Kidney (tissue), 14 donors: Measurements from ENCODE around the gene CTIF. TPM values are rescaled to one million over a fixed set of nuclear protein-coding genes. Genes with fewer than 3 reads are reported as not detected.

Source experiments
- DNase-seq, 5 donors: peaks; one replicate each; pipeline ENCODE4 v3.0.0-alpha.2; 2013 to 2020
- FAIRE-seq: peaks from 2 replicates; lab custom pipeline; 2012; peaks lifted over from hg19 to GRCh38; lab: Jason Lieb, UNC
- H3K27ac ChIP-seq, 2 donors: one replicate each; pipeline ENCODE4 v1.7.0; 2013; ENCODE audit warnings: low read depth in 2 of 2, low read length in 2 of 2, inconsistent platforms in 1 of 2
- H3K27me3 ChIP-seq: one replicate; pipeline ENCODE4 v1.7.1; 2013; ENCODE audit warnings: low read length, inconsistent platforms; ENCODE audit not compliant: control insufficient read depth, insufficient read depth
- H3K36me3 ChIP-seq, 3 donors: one replicate each; pipeline versions ENCODE4 v1.7.0 to v1.7.1; 2013; ENCODE audit warnings: low read length in 3 of 3, control low read depth in 1 of 3, inconsistent platforms in 1 of 3; ENCODE audit not compliant: insufficient read depth in 3 of 3, control insufficient read depth in 2 of 3
- H3K4me1 ChIP-seq, 3 donors: one replicate each; pipeline versions ENCODE4 v1.7.0 to v1.7.1; 2013; ENCODE audit warnings: low read length in 3 of 3, inconsistent platforms in 1 of 3, low read depth in 1 of 3; ENCODE audit not compliant: control insufficient read depth in 2 of 3, insufficient read depth in 2 of 3
- H3K4me3 ChIP-seq, 3 donors: one replicate each; pipeline versions ENCODE4 v1.7.0 to v1.8.1; 2013; ENCODE audit warnings: low read length in 3 of 3, control low read depth in 1 of 3, inconsistent platforms in 1 of 3
- H3K9ac ChIP-seq, 3 donors: one replicate each; pipeline versions ENCODE4 v1.7.0 to v1.7.1; 2013; ENCODE audit warnings: low read length in 3 of 3, control low read depth in 1 of 3, inconsistent platforms in 1 of 3
- H3K9me3 ChIP-seq, 3 donors: one replicate each; pipeline versions ENCODE4 v1.7.0 to v1.7.1; 2013; ENCODE audit warnings: low read length in 3 of 3, control low read depth in 1 of 3, inconsistent platforms in 1 of 3; ENCODE audit not compliant: control insufficient read depth in 2 of 3, insufficient read depth in 1 of 3
- intact Hi-C: fragments of 100-400 bp; cut with DNase I; formaldehyde crosslinking; loops from one replicate; pipeline ENCODE4 v1.11.1; 2022
- polyA plus RNA-seq: library from polyadenylated mRNA; stranded (reverse); fragments of 350-450 nt; fragmentation: Illumina TruSeq; extraction: RNeasy Lipid Tissue Mini Kit (QIAGEN cat#74804); gene quantifications from one replicate; pipeline ENCODE4 v1.2.3, GENCODE V29; 2014; ENCODE audit warnings: low read depth, low replicate concordance; ENCODE audit not compliant: insufficient read depth
- total RNA-seq: library from RNA; stranded (reverse); fragmentation: NEBNext Ultra II Directional; extraction: Animal tissue kit (Norgen Biotek cat#: 25700); gene quantifications from one replicate; pipeline ENCODE4 v1.2.1, GENCODE V29; 2021
- TF ChIP-seq, protein P1 (sequence below): IDR thresholded peaks from 3 replicates; pipeline ENCODE4 v1.5.1; 2012; ENCODE audit warnings: mild to moderate bottlenecking, moderate library complexity, borderline replicate concordance; ENCODE audit not compliant: insufficient read depth; ENCODE audit errors: extremely low read depth
- donor health status: control.
- donor health status: control.
- donor health status: control.
- donor health status: control.
- donor health status: control.
- donor health status: DM: yes; HTN: yes; CAD: no.
- donor health status: Normal renal cell carcinoma (clear cell type).

Gene CTIF
- total and polyA plus RNA-seq, 2 donors from 2014 or later: 37.3 to 41.9 TPM

DNA sequence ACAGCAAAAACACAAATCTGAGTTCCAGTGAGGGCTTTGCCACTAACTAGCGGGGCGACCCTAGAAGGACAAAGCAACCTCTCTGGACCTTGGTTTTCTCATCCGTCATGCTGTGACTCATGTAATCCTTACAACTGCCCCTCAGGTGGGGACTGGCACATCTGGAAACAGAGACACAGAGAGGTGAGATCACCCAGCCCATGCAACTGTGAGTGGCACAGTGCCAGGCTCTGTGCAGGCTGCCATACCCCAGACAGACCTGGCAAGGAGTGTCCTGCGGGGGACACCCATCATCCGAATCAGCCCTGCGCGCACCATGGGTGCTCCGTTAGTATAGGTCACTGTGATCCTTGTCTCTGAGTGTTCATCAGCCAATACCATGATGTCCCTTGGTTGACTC is 213.6 kb downstream of the CTIF start:
- intact Hi-C loops: no loop called here
- H3K27me3 ChIP-seq: no peaks in the 10 kb centered on the region
- no peaks in the 10 kb centered on the region for H3K36me3 ChIP-seq
- H3K9ac ChIP-seq: no peak overlapping the region
- no peak overlapping the region for H3K27ac ChIP-seq
- no peak overlapping the region for H3K4me3 ChIP-seq
- FAIRE-seq (no peak), DNase-seq (peak in 1 of 5 donors; percentile 27)
- H3K9me3 ChIP-seq: no peaks in the 10 kb centered on the region
- TF ChIP-seq, protein P1, sequence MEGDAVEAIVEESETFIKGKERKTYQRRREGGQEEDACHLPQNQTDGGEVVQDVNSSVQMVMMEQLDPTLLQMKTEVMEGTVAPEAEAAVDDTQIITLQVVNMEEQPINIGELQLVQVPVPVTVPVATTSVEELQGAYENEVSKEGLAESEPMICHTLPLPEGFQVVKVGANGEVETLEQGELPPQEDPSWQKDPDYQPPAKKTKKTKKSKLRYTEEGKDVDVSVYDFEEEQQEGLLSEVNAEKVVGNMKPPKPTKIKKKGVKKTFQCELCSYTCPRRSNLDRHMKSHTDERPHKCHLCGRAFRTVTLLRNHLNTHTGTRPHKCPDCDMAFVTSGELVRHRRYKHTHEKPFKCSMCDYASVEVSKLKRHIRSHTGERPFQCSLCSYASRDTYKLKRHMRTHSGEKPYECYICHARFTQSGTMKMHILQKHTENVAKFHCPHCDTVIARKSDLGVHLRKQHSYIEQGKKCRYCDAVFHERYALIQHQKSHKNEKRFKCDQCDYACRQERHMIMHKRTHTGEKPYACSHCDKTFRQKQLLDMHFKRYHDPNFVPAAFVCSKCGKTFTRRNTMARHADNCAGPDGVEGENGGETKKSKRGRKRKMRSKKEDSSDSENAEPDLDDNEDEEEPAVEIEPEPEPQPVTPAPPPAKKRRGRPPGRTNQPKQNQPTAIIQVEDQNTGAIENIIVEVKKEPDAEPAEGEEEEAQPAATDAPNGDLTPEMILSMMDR: no peak
- H3K4me1 ChIP-seq: no peaks in the 10 kb centered on the region

DNA sequence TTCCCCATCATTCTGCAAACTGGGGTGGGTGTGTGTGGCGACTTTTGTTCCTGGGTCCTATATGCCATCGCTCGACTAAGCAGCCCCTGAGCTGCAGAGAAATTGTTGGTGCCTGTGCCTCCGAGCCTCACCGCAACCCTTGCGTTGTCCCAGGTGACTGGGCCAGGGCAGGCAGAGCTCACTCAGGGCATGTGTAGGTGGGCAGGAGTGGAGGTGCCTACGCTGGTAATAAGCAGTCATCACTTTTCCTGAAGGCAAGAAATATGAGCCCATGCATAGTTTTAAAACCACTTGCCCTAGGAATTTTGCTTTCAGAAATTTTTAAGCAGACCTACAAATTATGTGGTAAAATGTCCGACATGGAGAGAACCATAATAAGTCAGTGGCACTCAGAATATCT is 214.1 kb downstream of the CTIF start:
- Histone ChIP-seq H3K27ac (no peak overlapping the region), H3K9me3 (no peaks in the 10 kb centered on the region), H3K36me3 (no peaks in the 10 kb centered on the region), H3K4me1 (no peaks in the 10 kb centered on the region), H3K27me3 (no peaks in the 10 kb centered on the region), H3K9ac (no peak overlapping the region), H3K4me3 (no peak overlapping the region)
- DNase-seq: peak in 1 of 5 donors; percentile 56
- FAIRE-seq: no peak
- TF ChIP-seq, protein P1: no peak
- intact Hi-C loops: no loop called here

DNA sequence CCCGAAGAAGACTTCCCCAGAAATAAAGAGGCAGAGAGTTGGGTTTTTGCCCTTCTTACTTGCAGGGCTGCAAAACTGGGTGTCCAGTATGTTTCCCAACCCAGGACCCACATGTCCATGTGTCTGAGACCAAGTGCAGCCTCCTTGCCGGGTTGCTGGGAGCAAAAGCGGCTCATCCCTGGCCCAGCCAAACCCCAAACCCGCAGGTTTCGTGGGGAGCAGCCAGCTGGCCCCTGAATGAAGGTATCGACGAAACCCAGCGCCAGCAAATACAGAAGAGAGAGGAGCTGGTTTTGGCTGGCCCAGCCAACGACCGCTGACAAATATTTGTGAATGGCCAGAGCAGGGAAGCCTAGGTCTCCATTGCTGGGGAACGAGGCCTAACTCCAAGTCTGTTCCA is 214.9 kb downstream of the CTIF start:
- FAIRE-seq: no peak
- H3K9ac ChIP-seq: no peak overlapping the region

More for the DNA sequence above, 214.9 kb downstream of the CTIF start:
- no peaks in the 10 kb centered on the region for H3K27me3 ChIP-seq
- TF ChIP-seq, protein P1: no peak
- intact Hi-C loops: no loop called here
- peak in 1 of 5 donors; percentile 25 for DNase-seq
- no peak overlapping the region for H3K27ac ChIP-seq
- H3K4me1 ChIP-seq: no peaks in the 10 kb centered on the region
- H3K36me3 ChIP-seq: no peaks in the 10 kb centered on the region
- H3K9me3 ChIP-seq: no peaks in the 10 kb centered on the region
- no peak overlapping the region for H3K4me3 ChIP-seq
